Retina (tissue), 1 donor: ENCODE data around the gene LINGO4.

Experiments used
- DNase-seq: peaks from one replicate; pipeline ENCODE4 v3.0.0-alpha.2; 2016

LINGO4 gene

GRCh38 chr1:151833172-151833900 lies 28.1 kb upstream of the LINGO4 start:
- no peak for DNase-seq

GRCh38 chr1:151832318-151832980 lies 27.2 kb upstream of the LINGO4 start:
- no peak for DNase-seq

GRCh38 chr1:151831605-151832004 lies 26.4 kb upstream of the LINGO4 start, which contains the start of gene RORC:
TSS of gene RORC (minus strand) at chr1:151831802. CDS start at chr1:151831764, 38 bp downstream.
- no peak for DNase-seq

- no peak for DNase-seq
Observed at GRCh38 chr1:151831256-151831591, 26.0 kb upstream of the LINGO4 start.

- DNase-seq = peak; percentile 14
Observed at GRCh38 chr1:151830055-151830454, 24.8 kb upstream of the LINGO4 start.

GRCh38 chr1:151829352-151830046 lies 24.3 kb upstream of the LINGO4 start:
- DNase-seq = peak; percentile 18

- peak; percentile 62 for DNase-seq
Observed at GRCh38 chr1:151828921-151829320, 23.7 kb upstream of the LINGO4 start.

- DNase-seq = no peak
Observed at GRCh38 chr1:151827853-151828252, 22.6 kb upstream of the LINGO4 start.

- DNase-seq = no peak
Observed at GRCh38 chr1:151825751-151826660, 20.8 kb upstream of the LINGO4 start.

GRCh38 chr1:151825204-151825603 lies 20.0 kb upstream of the LINGO4 start:
- no peak for DNase-seq

GRCh38 chr1:151823175-151823574 lies 18.0 kb upstream of the LINGO4 start:
- no peak for DNase-seq

GRCh38 chr1:151822404-151822803 lies 17.2 kb upstream of the LINGO4 start:
- DNase-seq = no peak

GRCh38 chr1:151820940-151821339 lies 15.7 kb upstream of the LINGO4 start:
- DNase-seq = no peak

GRCh38 chr1:151819976-151820623 lies 14.9 kb upstream of the LINGO4 start:
- DNase-seq = no peak

- no peak for DNase-seq
Observed at GRCh38 chr1:151819227-151819835, 14.1 kb upstream of the LINGO4 start.

GRCh38 chr1:151817353-151817730 lies 12.1 kb upstream of the LINGO4 start:
- no peak for DNase-seq

- no peak for DNase-seq
Observed at GRCh38 chr1:151816548-151817352, 11.5 kb upstream of the LINGO4 start.

- no peak for DNase-seq
Observed at GRCh38 chr1:151815716-151816327, 10.6 kb upstream of the LINGO4 start.

GRCh38 chr1:151814971-151815545 lies 9.8 kb upstream of the LINGO4 start:
- no peak for DNase-seq

GRCh38 chr1:151814426-151814825 lies 9.2 kb upstream of the LINGO4 start:
- no peak for DNase-seq
